Measurements from ENCODE around the gene FAM76B. TPM values are rescaled to one million over a fixed set of nuclear protein-coding genes. Genes with fewer than 3 reads are reported as not detected.

The FAM76B gene
- total RNA-seq = 10 to 100 TPM; 42.0 to 82.1 (median 56.3) TPM
- 10 to 100 TPM; 10.6 to 12.7 TPM for polyA plus RNA-seq
- total RNA-seq = 68.0 reads per million, percentile 77 among the genes with 10 or more reads in this experiment

GRCh38 chr11:95789506-95790122 lies at the start of gene FAM76B:
FAM76B (minus strand) TSS chr11:95789782; CDS start chr11:95789478, 304 bp downstream.
- Histone ChIP-seq H3K36me3 (ENCODE audit: control insufficient read depth in 2 of 3, insufficient read depth in 3 of 3, low read length in 3 of 3) (peaks cover 6 to 31% (median 8%) of the 10 kb centered on the region in 3 experiments), H3K9me3 (ENCODE audit: control insufficient read depth in 2 of 3, low read length in 3 of 3) (no peaks in the 10 kb centered on the region), H3K4me3 (ENCODE audit: low read length) (peak within 1 kb of the TSS; percentile 97), H3K4me1 (ENCODE audit: control insufficient read depth in 2 of 2, insufficient read depth in 2 of 2, low read length in 2 of 2) (peaks cover 21 to 22% of the 10 kb centered on the region in 2 donors), H3K27me3 (ENCODE audit: control insufficient read depth in 2 of 2, insufficient read depth in 2 of 2, low read length in 2 of 2) (no peaks in the 10 kb centered on the region), H3K27ac (ENCODE audit: low read depth, low read length) (peak within 1 kb of the TSS; percentile 99)
- CTCF ChIA-PET = interaction anchor here (1.0 to 1.8 kb wide), 6 partner anchors 32 to 722 kb away, joined by 3 to 12 read pairs (median 3); partner anchors contain the start of genes MAML2, SESN3 and SRSF8
- POLR2A ChIA-PET = interaction anchor here (0.5 to 4.0 kb wide), 26 partner anchors 10 to 865 kb away, joined by 3 to 55 read pairs (median 4); partner anchors contain the start of genes CCDC82, CWC15, ENDOD1 and JRKL
- Mint-ChIP-seq H3K36me3 (peaks cover 0 to 30% (median 16%) of the 10 kb centered on the region in 5 donors), H3K4me1 (peaks cover 42 to 71% (median 58%) of the 10 kb centered on the region in 7 donors), H3K27ac (peak within 1 kb of the TSS; percentile 100), H3K27me3 (no peaks in the 10 kb centered on the region), H3K4me3 (peak within 1 kb of the TSS; percentile 93 to 100 (median 100)), H3K9me3 (peaks cover 0 to 9% (median 0%) of the 10 kb centered on the region in 11 donors)
- ATAC-seq (peak; percentile 82), DNase-seq (peak; percentile 90 to 99 (median 99))
- intact Hi-C loops (cut with micrococcal nuclease) = loop anchor here (1.0 to 10.0 kb wide), 24 partner anchors 11 to 1665 kb away; partner anchors contain the start of genes ANKRD49 (in 2 of the 2), CCDC82 (in 2 of the 2), CWC15 (in 2 of the 2) and ENDOD1 (in 2 of the 2)

GRCh38 chr11:95835768-95836488 lies 46.3 kb upstream of the FAM76B start:
- H3K27ac ChIP-seq (ENCODE audit: low read depth, low read length) = no peak overlapping the region
- Mint-ChIP-seq H3K27ac (peak overlapping the region in 4 of 9 donors; percentile 17 to 65 (median 28)), H3K27me3 (no peaks in the 10 kb centered on the region), H3K4me1 (peaks cover 0 to 5% (median 0%) of the 10 kb centered on the region in 7 donors), H3K9me3 (no peaks in the 10 kb centered on the region), H3K4me3 (no peak overlapping the region), H3K36me3 (peaks cover 4 to 22% (median 7%) of the 10 kb centered on the region in 5 donors)
- ChIA-PET CTCF (interaction anchor here (0.5 to 3.5 kb wide), 28 partner anchors 9 to 628 kb away, joined by 3 to 43 read pairs (median 4); partner anchors contain the start of genes CCDC82, JRKL and MAML2), POLR2A (interaction anchor here (0.6 to 1.9 kb wide), 3 partner anchors 14 to 558 kb away, joined by 3 to 5 read pairs (median 5); partner anchors contain the start of genes CCDC82 and JRKL)
- H3K36me3 ChIP-seq (ENCODE audit: control insufficient read depth in 2 of 3, insufficient read depth in 3 of 3, low read length in 3 of 3) = peaks cover 8 to 24% (median 23%) of the 10 kb centered on the region in 3 experiments
- intact Hi-C loops (cut with micrococcal nuclease) = loop anchor here (1.0 to 5.0 kb wide), 6 partner anchors 507 to 1050 kb away; partner anchors contain the start of gene MAML2 (in 2 of the 2)
- no peaks in the 10 kb centered on the region for H3K4me1 ChIP-seq (ENCODE audit: control insufficient read depth in 2 of 2, insufficient read depth in 2 of 2, low read length in 2 of 2)
- ATAC-seq (peak; percentile 96), DNase-seq (peak; percentile 17 to 67 (median 49))
- no peaks in the 10 kb centered on the region for H3K9me3 ChIP-seq (ENCODE audit: control insufficient read depth in 2 of 3, low read length in 3 of 3)
- H3K4me3 ChIP-seq (ENCODE audit: low read length) = no peak overlapping the region
- no peaks in the 10 kb centered on the region for H3K27me3 ChIP-seq (ENCODE audit: control insufficient read depth in 2 of 2, insufficient read depth in 2 of 2, low read length in 2 of 2)

- no peak overlapping the region for H3K27ac ChIP-seq (ENCODE audit: low read depth, low read length)
- no peak overlapping the region for H3K4me3 Mint-ChIP-seq
- intact Hi-C loops (cut with micrococcal nuclease) = loop anchor here (5.0 kb wide), 1 partner anchor 683 kb away; no protein-coding TSS in a partner anchor
- no peaks in the 10 kb centered on the region for H3K9me3 Mint-ChIP-seq
- ChIA-PET POLR2A (interaction anchor here (0.6 to 1.9 kb wide), 3 partner anchors 14 to 559 kb away, joined by 3 to 5 read pairs (median 5); partner anchors contain the start of genes CCDC82 and JRKL), CTCF (interaction anchor here (0.6 to 3.5 kb wide), 19 partner anchors 8 to 629 kb away, joined by 3 to 43 read pairs (median 4); partner anchors contain the start of gene MAML2)
- peaks cover 8 to 26% (median 25%) of the 10 kb centered on the region in 3 experiments for H3K36me3 ChIP-seq (ENCODE audit: control insufficient read depth in 2 of 3, insufficient read depth in 3 of 3, low read length in 3 of 3)
- H3K27ac Mint-ChIP-seq = peak overlapping the region in 2 of 9 donors; percentile 40 to 74
- no peak for ATAC-seq
- peaks cover 0 to 5% (median 0%) of the 10 kb centered on the region in 7 donors for H3K4me1 Mint-ChIP-seq
- H3K4me3 ChIP-seq (ENCODE audit: low read length) = no peak overlapping the region
- H3K27me3 Mint-ChIP-seq = no peaks in the 10 kb centered on the region
- H3K27me3 ChIP-seq (ENCODE audit: control insufficient read depth in 2 of 2, insufficient read depth in 2 of 2, low read length in 2 of 2) = no peaks in the 10 kb centered on the region
- DNase-seq = no peak
- no peaks in the 10 kb centered on the region for H3K9me3 ChIP-seq (ENCODE audit: control insufficient read depth in 2 of 3, low read length in 3 of 3)
- peaks cover 4 to 26% (median 13%) of the 10 kb centered on the region in 5 donors for H3K36me3 Mint-ChIP-seq
- H3K4me1 ChIP-seq (ENCODE audit: control insufficient read depth in 2 of 2, insufficient read depth in 2 of 2, low read length in 2 of 2) = no peaks in the 10 kb centered on the region
Observed at GRCh38 chr11:95835351-95835750, 45.8 kb upstream of the FAM76B start.

GRCh38 chr11:95833378-95833777 lies 43.8 kb upstream of the FAM76B start:
- DNase-seq = no peak
- no peaks in the 10 kb centered on the region for H3K9me3 ChIP-seq (ENCODE audit: control insufficient read depth in 2 of 3, low read length in 3 of 3)
- Mint-ChIP-seq H3K9me3 (no peaks in the 10 kb centered on the region), H3K27me3 (no peaks in the 10 kb centered on the region), H3K4me1 (peaks cover 0 to 5% (median 0%) of the 10 kb centered on the region in 7 donors), H3K4me3 (no peak overlapping the region), H3K27ac (no peak overlapping the region), H3K36me3 (peaks cover 9 to 30% (median 22%) of the 10 kb centered on the region in 5 donors)
- H3K27me3 ChIP-seq (ENCODE audit: control insufficient read depth in 2 of 2, insufficient read depth in 2 of 2, low read length in 2 of 2) = no peaks in the 10 kb centered on the region
- CTCF ChIA-PET = interaction anchor here (0.6 to 1.7 kb wide), 5 partner anchors 13 to 563 kb away, joined by 3 to 9 read pairs (median 3); partner anchors contain the start of genes CCDC82 and JRKL
- no peaks in the 10 kb centered on the region for H3K4me1 ChIP-seq (ENCODE audit: control insufficient read depth in 2 of 2, insufficient read depth in 2 of 2, low read length in 2 of 2)
- H3K4me3 ChIP-seq (ENCODE audit: low read length) = no peak overlapping the region
- no peak for ATAC-seq
- peaks cover 8 to 34% (median 26%) of the 10 kb centered on the region in 3 experiments for H3K36me3 ChIP-seq (ENCODE audit: control insufficient read depth in 2 of 3, insufficient read depth in 3 of 3, low read length in 3 of 3)
- H3K27ac ChIP-seq (ENCODE audit: low read depth, low read length) = no peak overlapping the region
- POLR2A ChIA-PET = no interaction called here
- intact Hi-C loops (cut with micrococcal nuclease) = no loop called here

DNA sequence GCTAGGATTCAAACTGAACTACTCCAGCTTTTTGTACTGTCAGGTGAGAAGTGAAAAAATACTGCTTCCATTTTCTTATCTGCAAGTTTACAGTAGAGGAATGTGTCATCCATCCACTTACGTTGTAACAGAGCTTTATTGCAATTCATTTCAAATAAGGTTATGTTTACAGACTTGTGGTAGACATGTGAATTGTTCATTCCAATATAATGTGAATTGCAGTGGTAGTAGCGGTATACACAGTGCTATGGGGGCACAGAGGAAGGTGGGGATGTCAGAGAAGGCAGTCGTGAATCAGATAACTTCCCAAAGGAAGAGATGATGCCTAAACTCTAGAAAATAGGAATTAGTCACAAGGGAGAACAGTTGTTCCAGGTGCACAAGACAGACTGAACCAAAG lies 43.2 kb upstream of the FAM76B start:
- H3K4me1 Mint-ChIP-seq = peaks cover 0 to 5% (median 0%) of the 10 kb centered on the region in 7 donors
- H3K9me3 ChIP-seq (ENCODE audit: control insufficient read depth in 2 of 3, low read length in 3 of 3) = no peaks in the 10 kb centered on the region
- no peak for DNase-seq
- intact Hi-C loops (cut with micrococcal nuclease) = no loop called here
- no peaks in the 10 kb centered on the region for H3K4me1 ChIP-seq (ENCODE audit: control insufficient read depth in 2 of 2, insufficient read depth in 2 of 2, low read length in 2 of 2)
- H3K4me3 ChIP-seq (ENCODE audit: low read length) = no peak overlapping the region
- H3K27ac Mint-ChIP-seq = peak overlapping the region in 2 of 9 donors; percentile 1 to 3
- H3K27ac ChIP-seq (ENCODE audit: low read depth, low read length) = no peak overlapping the region
- no peak for ATAC-seq
- CTCF ChIA-PET = interaction anchor here (1.7 kb wide), 2 partner anchors 557 to 561 kb away, joined by 3 to 9 read pairs; partner anchors contain the start of genes CCDC82 and JRKL
- no peaks in the 10 kb centered on the region for H3K9me3 Mint-ChIP-seq
- H3K4me3 Mint-ChIP-seq = no peak overlapping the region
- H3K36me3 Mint-ChIP-seq = peaks cover 9 to 30% (median 23%) of the 10 kb centered on the region in 5 donors
- peaks cover 8 to 34% (median 28%) of the 10 kb centered on the region in 3 experiments for H3K36me3 ChIP-seq (ENCODE audit: control insufficient read depth in 2 of 3, insufficient read depth in 3 of 3, low read length in 3 of 3)
- POLR2A ChIA-PET = interaction anchor here (0.6 kb wide), 1 partner anchor 182 kb away, joined by 3 read pairs; no protein-coding TSS in a partner anchor
- H3K27me3 ChIP-seq (ENCODE audit: control insufficient read depth in 2 of 2, insufficient read depth in 2 of 2, low read length in 2 of 2) = no peaks in the 10 kb centered on the region
- H3K27me3 Mint-ChIP-seq = no peaks in the 10 kb centered on the region
